Colonic mucosa (tissue), 4 donors: ENCODE data around the gene FIGN. TPM values are rescaled to one million over a fixed set of nuclear protein-coding genes. Genes with fewer than 3 reads are reported as not detected.

Experiments
- DNase-seq: peaks from one replicate; pipeline ENCODE4 v3.0.0-alpha.2; 2020
- H3K27ac ChIP-seq: fragments of 200-600 bp; one replicate; pipeline ENCODE4 v1.8.0; 2021
- H3K27me3 ChIP-seq: fragments of 200-600 bp; one replicate; pipeline ENCODE4 v1.8.0; 2021
- H3K36me3 ChIP-seq: fragments of 200-600 bp; one replicate; pipeline ENCODE4 v1.8.0; 2021
- H3K4me1 ChIP-seq: fragments of 200-600 bp; one replicate; pipeline ENCODE4 v1.8.0; 2021; ENCODE audit warnings: mild to moderate bottlenecking
- H3K4me3 ChIP-seq: fragments of 200-600 bp; one replicate; pipeline ENCODE4 v1.8.0; 2021
- H3K9ac ChIP-seq, 2 donors: one replicate each; pipeline ENCODE4 v1.7.0; 2013; ENCODE audit warnings: control low read depth in 2 of 2, low read depth in 2 of 2, low read length in 2 of 2
- H3K9me3 ChIP-seq: fragments of 200-600 bp; one replicate; pipeline ENCODE4 v1.8.0; 2021
- intact Hi-C: fragments of 100-400 bp; cut with DNase I; formaldehyde crosslinking; loops from one replicate; pipeline ENCODE4 v1.14.1; 2022
- total RNA-seq, 2 donors: library from RNA; stranded (reverse); fragmentation: NEBNext Ultra II Directional in 1 of 2; extraction: Animal tissue kit (Norgen Biotek cat#: 25700) in 1 of 2; gene quantifications; one replicate each; pipeline ENCODE4 v1.2.1, GENCODE V29; 2021
- TF ChIP-seq, protein P1 (sequence below): fragments of 200-600 bp; IDR thresholded peaks from one replicate; pipeline ENCODE4 v1.8.0; 2022; ENCODE audit warnings: antibody characterized with exemption, mild to moderate bottlenecking
- donor health status: healthy.
- donor health status: DM: no; HTN: no; CAD: no.
- donor health status: DM: no; HTN: no; CAD: no.

The FIGN gene
- total RNA-seq, 2 donors from 2014 or later, result 0.58 to 0.89 TPM

DNA sequence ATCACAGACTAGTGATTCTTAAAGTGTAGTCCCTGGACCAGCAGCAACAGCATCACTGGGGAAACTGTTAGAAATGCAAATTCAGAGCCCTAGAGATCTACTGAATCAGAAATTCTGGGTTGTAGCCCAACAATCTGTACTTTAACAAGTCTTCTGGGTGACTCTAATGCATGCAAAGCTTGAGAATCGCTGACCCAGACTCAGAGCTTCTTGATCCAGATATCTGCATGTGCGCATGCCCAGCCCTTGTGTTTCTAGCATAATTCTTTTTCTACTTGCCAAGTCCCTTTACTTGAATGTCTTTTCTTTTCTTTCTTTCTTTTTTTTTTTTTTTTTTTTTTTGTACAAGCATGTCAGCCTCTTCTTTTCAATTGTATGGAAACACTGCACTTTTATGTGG is 60.4 kb downstream of the FIGN start:
- Histone ChIP-seq H3K4me3 (no peak overlapping the region), H3K4me1 (no peaks in the 10 kb centered on the region), H3K9me3 (no peaks in the 10 kb centered on the region), H3K36me3 (no peaks in the 10 kb centered on the region), H3K9ac (no peak overlapping the region), H3K27ac (no peak overlapping the region), H3K27me3 (no peaks in the 10 kb centered on the region)
- intact Hi-C loops, result no loop called here
- TF ChIP-seq, protein P1, sequence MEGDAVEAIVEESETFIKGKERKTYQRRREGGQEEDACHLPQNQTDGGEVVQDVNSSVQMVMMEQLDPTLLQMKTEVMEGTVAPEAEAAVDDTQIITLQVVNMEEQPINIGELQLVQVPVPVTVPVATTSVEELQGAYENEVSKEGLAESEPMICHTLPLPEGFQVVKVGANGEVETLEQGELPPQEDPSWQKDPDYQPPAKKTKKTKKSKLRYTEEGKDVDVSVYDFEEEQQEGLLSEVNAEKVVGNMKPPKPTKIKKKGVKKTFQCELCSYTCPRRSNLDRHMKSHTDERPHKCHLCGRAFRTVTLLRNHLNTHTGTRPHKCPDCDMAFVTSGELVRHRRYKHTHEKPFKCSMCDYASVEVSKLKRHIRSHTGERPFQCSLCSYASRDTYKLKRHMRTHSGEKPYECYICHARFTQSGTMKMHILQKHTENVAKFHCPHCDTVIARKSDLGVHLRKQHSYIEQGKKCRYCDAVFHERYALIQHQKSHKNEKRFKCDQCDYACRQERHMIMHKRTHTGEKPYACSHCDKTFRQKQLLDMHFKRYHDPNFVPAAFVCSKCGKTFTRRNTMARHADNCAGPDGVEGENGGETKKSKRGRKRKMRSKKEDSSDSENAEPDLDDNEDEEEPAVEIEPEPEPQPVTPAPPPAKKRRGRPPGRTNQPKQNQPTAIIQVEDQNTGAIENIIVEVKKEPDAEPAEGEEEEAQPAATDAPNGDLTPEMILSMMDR, result no peak
- DNase-seq, result no peak

- no peaks in the 10 kb centered on the region for H3K27me3 ChIP-seq
- no peak overlapping the region for H3K9ac ChIP-seq
- H3K9me3 ChIP-seq, result no peaks in the 10 kb centered on the region
- TF ChIP-seq, protein P1, result no peak
- H3K4me3 ChIP-seq, result no peak overlapping the region
- no peak for DNase-seq
- H3K27ac ChIP-seq, result no peak overlapping the region
- no peaks in the 10 kb centered on the region for H3K4me1 ChIP-seq
- intact Hi-C loops, result no loop called here
- H3K36me3 ChIP-seq, result no peaks in the 10 kb centered on the region
Measured at GRCh38 chr2:163673522-163673921, 62.3 kb downstream of the FIGN start.

DNA sequence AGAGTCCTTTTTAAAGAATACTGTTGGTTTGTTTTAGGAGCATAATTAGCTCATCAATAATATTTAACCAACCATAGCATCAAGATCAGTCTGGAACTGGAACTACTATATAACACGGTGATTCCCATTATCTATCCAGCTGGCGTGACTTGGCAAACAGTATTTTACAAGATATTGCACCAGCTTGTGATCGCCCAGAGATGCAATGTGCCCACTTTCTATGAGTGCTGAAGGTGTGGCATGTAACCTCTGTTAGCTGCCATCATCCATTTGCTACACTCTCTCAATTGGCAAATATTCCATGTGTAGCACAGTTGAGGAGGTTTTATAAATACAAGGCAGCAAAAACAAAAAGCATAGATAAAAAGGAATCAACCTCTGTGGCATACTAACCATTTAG is 64.9 kb downstream of the FIGN start:
- DNase-seq, result no peak
- intact Hi-C loops, result no loop called here
- no peaks in the 10 kb centered on the region for H3K36me3 ChIP-seq
- no peak overlapping the region for H3K4me3 ChIP-seq
- H3K9me3 ChIP-seq, result no peaks in the 10 kb centered on the region
- H3K9ac ChIP-seq, result no peak overlapping the region
- no peaks in the 10 kb centered on the region for H3K27me3 ChIP-seq
- no peaks in the 10 kb centered on the region for H3K4me1 ChIP-seq
- no peak overlapping the region for H3K27ac ChIP-seq
- TF ChIP-seq, protein P1, result no peak

DNA sequence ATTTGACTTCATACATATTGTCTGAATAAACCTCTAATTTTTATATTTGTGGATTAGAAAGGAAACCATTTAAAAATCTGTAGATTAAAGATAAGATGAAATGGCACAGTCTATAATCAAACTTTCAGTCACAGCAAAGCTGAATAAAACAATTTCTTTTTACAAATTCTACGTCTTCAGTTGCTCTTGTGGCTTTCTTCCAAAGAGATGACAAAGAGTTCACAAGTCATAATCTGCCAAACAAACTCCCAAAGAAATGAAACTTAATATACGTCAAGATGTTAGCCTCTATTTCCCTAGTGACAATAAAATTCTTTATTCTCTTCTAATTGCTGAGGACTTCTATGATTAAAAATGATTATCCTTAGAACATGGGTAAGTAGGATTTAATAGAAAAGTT is 66.3 kb downstream of the FIGN start:
- Histone ChIP-seq H3K27me3 (no peaks in the 10 kb centered on the region), H3K9me3 (no peaks in the 10 kb centered on the region), H3K4me3 (no peak overlapping the region), H3K36me3 (no peaks in the 10 kb centered on the region), H3K9ac (no peak overlapping the region), H3K27ac (no peak overlapping the region), H3K4me1 (no peaks in the 10 kb centered on the region)
- DNase-seq, result no peak
- TF ChIP-seq, protein P1, result no peak
- intact Hi-C loops, result no loop called here

- H3K9ac ChIP-seq, result no peak overlapping the region
- no peaks in the 10 kb centered on the region for H3K9me3 ChIP-seq
- intact Hi-C loops, result no loop called here
- no peaks in the 10 kb centered on the region for H3K27me3 ChIP-seq
- H3K36me3 ChIP-seq, result no peaks in the 10 kb centered on the region
- TF ChIP-seq, protein P1, result no peak
- no peak overlapping the region for H3K27ac ChIP-seq
- DNase-seq, result no peak
- H3K4me1 ChIP-seq, result no peaks in the 10 kb centered on the region
- no peak overlapping the region for H3K4me3 ChIP-seq
Measured at GRCh38 chr2:163667064-163667887, 68.5 kb downstream of the FIGN start.
